AG04450 (cell line): ENCODE data around the gene SLC25A29. TPM values are rescaled to one million over a fixed set of nuclear protein-coding genes. Genes with fewer than 3 reads are reported as not detected.
A peak's percentile ranks its signal among the peaks of the same experiment; 100 is the strongest.

ENCODE experiments used
- CTCF ChIA-PET: fragments of 300-600, 350-600 bp; formaldehyde crosslinking; extraction: SDS; loops from one replicate; lab custom pipeline; 2022; ENCODE audit warnings: antibody characterized with exemption, inconsistent platforms; lab: Charles Lee
- POLR2A ChIA-PET: fragments of 350-600 bp; formaldehyde crosslinking; extraction: SDS; loops from one replicate; lab custom pipeline; 2021; ENCODE audit warnings: antibody characterized with exemption, inconsistent platforms; lab: Yijun Ruan, JAX
- DNase-seq: peaks from one replicate; pipeline ENCODE4 v3.0.0-alpha.2; 2011; ENCODE audit warnings: low read depth, low spot score
- H3K27ac ChIP-seq: one replicate; pipeline ENCODE4 v1.5.1; 2012; ENCODE audit warnings: low read depth, low read length, control low read depth
- H3K27me3 ChIP-seq: one replicate; pipeline ENCODE4 v1.6.0; 2012; ENCODE audit warnings: low read length; ENCODE audit not compliant: control insufficient read depth, insufficient read depth
- H3K4me3 ChIP-seq: 2 replicates; pipeline ENCODE4 v1.5.1; 2011; ENCODE audit warnings: mild to moderate bottlenecking, low read depth, low read length, control low read depth
- H3K9me3 ChIP-seq: 2 replicates; pipeline ENCODE4 v1.5.1; 2012; ENCODE audit warnings: low read length; ENCODE audit not compliant: control insufficient read depth, insufficient read depth
- CTCF ChIP-seq: IDR thresholded peaks from 2 replicates; pipeline ENCODE4 v1.5.1; 2011; ENCODE audit warnings: low read depth, low read length, control low read depth, inconsistent platforms
- polyA plus RNA-seq: library from polyadenylated mRNA; depleted of rRNA; stranded (reverse); fragments of >200 nt; gene quantifications from 2 replicates; pipeline ENCODE4 v1.2.3, GENCODE V29; 2011

The SLC25A29 gene
- polyA plus RNA-seq, 1 experiment, result 21.3 TPM

- no peak for DNase-seq
- TF ChIP-seq CTCF, result peak; percentile 45
- Histone ChIP-seq H3K4me3 (no peak overlapping the region), H3K27ac (peak overlapping the region; percentile 25), H3K27me3 (no peaks in the 10 kb centered on the region), H3K9me3 (no peaks in the 10 kb centered on the region)
- ChIA-PET POLR2A (interaction anchor here (0.5 kb wide), 1 partner anchor 211 kb away, joined by 3 read pairs; no protein-coding TSS in a partner anchor), CTCF (interaction anchor here (0.6 to 1.7 kb wide), 4 partner anchors 15 to 296 kb away, joined by 3 to 7 read pairs (median 4); no protein-coding TSS in a partner anchor)
Observed at GRCh38 chr14:100278702-100279101, 27.5 kb downstream of the SLC25A29 start.

GRCh38 chr14:100275214-100275613, 31.0 kb downstream of the SLC25A29 start:
- no peak for DNase-seq
- ChIA-PET POLR2A (no interaction called here), CTCF (interaction anchor here (3.1 kb wide), 1 partner anchor 10 kb away, joined by 23 read pairs; no protein-coding TSS in a partner anchor)
- TF ChIP-seq CTCF, result no peak
- Histone ChIP-seq H3K4me3 (no peak overlapping the region), H3K27me3 (no peaks in the 10 kb centered on the region), H3K27ac (no peak overlapping the region), H3K9me3 (no peaks in the 10 kb centered on the region)

GRCh38 chr14:100274250-100274649, 32.0 kb downstream of the SLC25A29 start:
- Histone ChIP-seq H3K4me3 (no peak overlapping the region), H3K9me3 (no peaks in the 10 kb centered on the region), H3K27ac (no peak overlapping the region), H3K27me3 (no peaks in the 10 kb centered on the region)
- TF ChIP-seq CTCF, result no peak
- no peak for DNase-seq
- CTCF ChIA-PET, result interaction anchor here (3.1 kb wide), 1 partner anchor 11 kb away, joined by 23 read pairs; no protein-coding TSS in a partner anchor
- POLR2A ChIA-PET, result no interaction called here

GRCh38 chr14:100271247-100271939, 34.9 kb downstream of the SLC25A29 start:
- H3K27ac ChIP-seq, result no peak overlapping the region
- H3K4me3 ChIP-seq, result no peak overlapping the region
- no peak for DNase-seq
- ChIA-PET POLR2A (no interaction called here), CTCF (interaction anchor here (1.3 to 1.8 kb wide), 3 partner anchors 13 to 106 kb away, joined by 5 to 9 read pairs (median 5); no protein-coding TSS in a partner anchor)
- H3K27me3 ChIP-seq, result no peaks in the 10 kb centered on the region
- no peaks in the 10 kb centered on the region for H3K9me3 ChIP-seq
- peak; percentile 28; the same call in 1 of the 2 replicates for TF ChIP-seq CTCF

- ChIA-PET CTCF (interaction anchor here (0.9 to 1.9 kb wide), 3 partner anchors 17 to 28 kb away, joined by 3 to 7 read pairs (median 4); no protein-coding TSS in a partner anchor), POLR2A (no interaction called here)
- no peak overlapping the region for H3K4me3 ChIP-seq
- DNase-seq, result no peak
- no peak for TF ChIP-seq CTCF
- H3K27me3 ChIP-seq, result no peaks in the 10 kb centered on the region
- no peak overlapping the region for H3K27ac ChIP-seq
- no peaks in the 10 kb centered on the region for H3K9me3 ChIP-seq
Observed at GRCh38 chr14:100268591-100269207, 37.5 kb downstream of the SLC25A29 start.
